HEK293T (cell line): Measurements from ENCODE around the gene COQ4.
A peak's percentile ranks its signal among the peaks of the same experiment; 100 is the strongest.

Source experiments
- CTCF ChIA-PET: fragments of 350-600 bp; formaldehyde crosslinking; extraction: SDS; loops from one replicate; lab custom pipeline; 2021; ENCODE audit warnings: antibody characterized with exemption, inconsistent platforms; lab: Yijun Ruan, JAX
- POLR2A ChIA-PET: fragments of 350-600 bp; formaldehyde crosslinking; extraction: SDS; loops from one replicate; lab custom pipeline; 2020; ENCODE audit warnings: antibody characterized with exemption, inconsistent platforms; lab: Yijun Ruan, JAX
- DNase-seq: peaks from one replicate; pipeline ENCODE4 v3.0.0; 2012; ENCODE audit warnings: mixed read lengths; ENCODE audit errors: extremely low spot score
- ARNT ChIP-seq: fragments of 450-650 bp; IDR thresholded peaks from 2 replicates; pipeline ENCODE4 v1.6.1; 2017; ENCODE audit warnings: mild to moderate bottlenecking
- BHLHE40 ChIP-seq: fragments of 450-650 bp; IDR thresholded peaks from 2 replicates; pipeline ENCODE4 v1.6.1; 2016; ENCODE audit warnings: mild to moderate bottlenecking, moderate library complexity, borderline replicate concordance
- CTBP1 ChIP-seq: fragments of 450-650 bp; IDR thresholded peaks from 2 replicates; pipeline ENCODE4 v1.6.1; 2016; ENCODE audit warnings: borderline replicate concordance
- ELF4 ChIP-seq: fragments of 450-650 bp; IDR thresholded peaks from 2 replicates; pipeline ENCODE4 v1.6.1; 2017; ENCODE audit warnings: antibody characterized with exemption
- FOXA1 ChIP-seq: fragments of 450-650 bp; IDR thresholded peaks from 2 replicates; pipeline ENCODE4 v1.6.1; 2016; ENCODE audit warnings: mild to moderate bottlenecking
- FOXK2 ChIP-seq: fragments of 450-650 bp; IDR thresholded peaks from 2 replicates; pipeline ENCODE4 v1.6.1; 2016; ENCODE audit warnings: mild to moderate bottlenecking
- FOXM1 ChIP-seq: fragments of 450-650 bp; IDR thresholded peaks from 2 replicates; pipeline ENCODE4 v1.6.1; 2017; ENCODE audit warnings: mild to moderate bottlenecking, borderline replicate concordance
- HDGF ChIP-seq: fragments of 450-650 bp; IDR thresholded peaks from 2 replicates; pipeline ENCODE4 v1.6.1; 2017; ENCODE audit warnings: antibody characterized with exemption, borderline replicate concordance
- L3MBTL2 ChIP-seq: fragments of 450-650 bp; conservative IDR thresholded peaks from 2 replicates; pipeline ENCODE4 v1.6.1; 2016; ENCODE audit warnings: mild to moderate bottlenecking
- LEF1 ChIP-seq: fragments of 450-650 bp; IDR thresholded peaks from 2 replicates; pipeline ENCODE4 v1.6.1; 2017; ENCODE audit warnings: mild to moderate bottlenecking, borderline replicate concordance
- NFRKB ChIP-seq: fragments of 450-650 bp; IDR thresholded peaks from 2 replicates; pipeline ENCODE4 v1.6.1; 2016; ENCODE audit warnings: mild to moderate bottlenecking, moderate library complexity
- SP1 ChIP-seq: fragments of 450-650 bp; IDR thresholded peaks from 2 replicates; pipeline ENCODE4 v1.6.1; 2017
- SUZ12 ChIP-seq: fragments of 450-650 bp; IDR thresholded peaks from 2 replicates; pipeline ENCODE4 v1.6.1; 2016; ENCODE audit warnings: mild to moderate bottlenecking
- TARDBP ChIP-seq: fragments of 450-650 bp; IDR thresholded peaks from 2 replicates; pipeline ENCODE4 v1.6.1; 2016
- ZNF384 ChIP-seq: fragments of 450-650 bp; IDR thresholded peaks from 2 replicates; pipeline ENCODE4 v1.6.1; 2016
- TF ChIP-seq, protein P1 (sequence below): fragments of 450-650 bp; IDR thresholded peaks from 2 replicates; pipeline ENCODE4 v1.6.1; 2016

Gene COQ4

DNA sequence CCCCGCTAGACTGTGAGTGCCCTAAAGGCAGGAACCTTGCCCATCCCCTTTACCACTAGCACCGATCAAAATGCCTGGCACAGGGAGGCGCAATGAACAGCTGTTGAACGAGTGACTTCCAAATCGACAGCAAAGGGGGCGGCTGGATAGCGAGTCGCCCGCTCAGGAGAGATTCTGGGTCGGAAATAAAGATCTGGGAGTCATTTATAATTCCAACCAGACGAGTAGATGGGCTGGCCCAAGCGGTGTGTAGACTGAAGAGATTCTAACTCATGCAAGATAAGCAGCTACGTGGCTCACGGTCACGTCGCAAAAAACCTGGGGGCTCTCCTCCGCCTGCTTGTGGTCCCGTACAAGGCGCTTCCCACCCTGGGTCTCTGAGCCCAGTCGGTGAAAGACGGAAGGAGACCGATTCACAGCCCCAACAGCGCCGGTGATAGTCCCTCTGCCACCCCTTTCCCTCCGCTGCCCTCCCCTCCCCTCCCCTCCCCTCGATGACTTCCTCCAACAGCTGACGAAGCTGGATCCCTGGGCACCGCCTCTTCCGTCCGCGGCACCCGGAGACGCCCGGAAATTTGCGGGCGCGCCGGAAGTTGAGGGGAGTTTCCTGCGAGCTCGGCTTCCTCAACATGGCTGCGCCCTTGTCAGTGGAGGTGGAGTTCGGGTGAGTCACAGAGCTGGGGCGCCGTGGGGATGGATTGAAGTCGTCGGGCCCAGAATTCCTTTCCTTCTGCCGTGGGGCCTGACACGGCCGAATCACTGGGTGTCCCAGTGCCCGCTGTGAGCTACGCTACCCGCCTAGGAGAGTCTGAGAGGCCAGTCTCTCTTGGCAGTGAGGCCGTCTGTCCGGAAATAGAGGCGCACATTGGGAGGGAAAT is 48.4 kb downstream of the COQ4 start, which contains the start of gene URM1:
Gene URM1, plus strand, starts transcription at position 623 of the 878 bp plus-strand sequence. Its CDS starts 7 bp downstream, at position 630.
- TF ChIP-seq NFRKB = no peak
- TF ChIP-seq ELF4 = peak; percentile 42

DNA sequence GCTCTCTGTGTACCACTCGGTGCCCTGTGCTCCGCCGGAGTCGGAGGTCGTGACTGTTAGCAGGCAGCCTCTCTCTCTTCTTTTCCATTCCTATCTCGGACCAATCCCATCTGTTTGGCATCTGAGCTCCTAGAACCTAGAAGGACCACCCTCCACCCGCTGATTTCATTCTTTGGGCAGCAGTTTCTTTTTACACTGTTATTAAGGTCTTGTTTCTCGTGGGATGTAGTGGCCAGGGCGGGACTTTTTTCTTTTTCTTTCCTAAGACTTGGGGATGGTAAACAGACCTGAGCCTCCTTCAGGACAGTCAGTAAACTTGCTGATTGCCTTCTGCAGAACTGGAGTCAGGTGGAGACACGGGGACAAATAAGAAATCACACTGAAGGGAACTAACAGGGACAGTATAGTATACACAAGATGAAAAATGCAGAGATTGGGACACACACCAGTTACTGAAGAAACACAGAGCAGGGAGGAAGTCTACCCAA is 49.0 kb downstream of the COQ4 start:
- CTCF ChIA-PET = interaction anchor here (0.9 to 1.0 kb wide), 2 partner anchors 11 to 30 kb away, joined by 4 to 6 read pairs; no protein-coding TSS in a partner anchor
- DNase-seq = no peak
- no peak for TF ChIP-seq FOXK2
- no peak for TF ChIP-seq NFRKB
- TF ChIP-seq SUZ12 = no peak
- no peak for TF ChIP-seq ARNT
- TF ChIP-seq, protein P1, sequence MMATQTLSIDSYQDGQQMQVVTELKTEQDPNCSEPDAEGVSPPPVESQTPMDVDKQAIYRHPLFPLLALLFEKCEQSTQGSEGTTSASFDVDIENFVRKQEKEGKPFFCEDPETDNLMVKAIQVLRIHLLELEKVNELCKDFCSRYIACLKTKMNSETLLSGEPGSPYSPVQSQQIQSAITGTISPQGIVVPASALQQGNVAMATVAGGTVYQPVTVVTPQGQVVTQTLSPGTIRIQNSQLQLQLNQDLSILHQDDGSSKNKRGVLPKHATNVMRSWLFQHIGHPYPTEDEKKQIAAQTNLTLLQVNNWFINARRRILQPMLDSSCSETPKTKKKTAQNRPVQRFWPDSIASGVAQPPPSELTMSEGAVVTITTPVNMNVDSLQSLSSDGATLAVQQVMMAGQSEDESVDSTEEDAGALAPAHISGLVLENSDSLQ = no peak
- no peak for TF ChIP-seq BHLHE40
- no peak for TF ChIP-seq LEF1
- no peak for TF ChIP-seq ZNF384
- TF ChIP-seq TARDBP = no peak
- TF ChIP-seq FOXA1 = no peak
- TF ChIP-seq CTBP1 = no peak
- TF ChIP-seq ELF4 = no peak
- POLR2A ChIA-PET = interaction anchor here (0.9 to 2.3 kb wide), 12 partner anchors 10 to 158 kb away, joined by 3 to 18 read pairs (median 4); partner anchors contain the start of genes CERCAM, GOLGA2 and SWI5

More for the DNA sequence above, 48.4 kb downstream of the COQ4 start, which contains the start of gene URM1:
- ChIA-PET POLR2A (interaction anchor here (0.6 to 2.3 kb wide), 15 partner anchors 9 to 209 kb away, joined by 3 to 18 read pairs (median 4); partner anchors contain the start of genes CERCAM, GOLGA2 and SWI5), CTCF (interaction anchor here (0.5 to 1.1 kb wide), 4 partner anchors 9 to 213 kb away, joined by 4 to 6 read pairs (median 4); no protein-coding TSS in a partner anchor)
- peak; percentile 98 for DNase-seq

DNA sequence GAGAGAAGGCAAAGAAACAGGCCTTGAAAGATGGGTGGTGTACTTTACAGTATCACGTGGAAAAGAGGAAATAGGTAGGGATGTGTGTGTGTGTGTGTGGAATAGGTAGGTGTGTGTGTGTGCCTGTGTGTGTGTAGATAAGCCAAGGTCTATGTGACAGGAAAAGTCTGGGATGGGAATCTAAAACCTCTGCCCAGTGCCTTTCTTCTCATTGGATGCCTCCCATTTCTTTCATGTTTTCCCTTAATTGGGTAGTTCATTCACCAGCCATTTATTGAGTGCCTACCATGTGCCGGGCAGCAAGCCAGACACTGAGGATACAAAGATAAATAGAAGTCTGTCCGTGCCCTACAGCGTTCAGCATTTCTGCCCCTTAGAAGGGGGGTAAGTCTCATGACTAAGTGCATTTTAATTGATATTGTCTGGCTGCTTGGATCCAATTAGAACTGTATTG is 49.6 kb downstream of the COQ4 start:
- ChIA-PET POLR2A (interaction anchor here (1.3 to 2.3 kb wide), 8 partner anchors 11 to 158 kb away, joined by 3 to 18 read pairs (median 6); partner anchors contain the start of genes CERCAM, GOLGA2 and SWI5), CTCF (no interaction called here)
- no peak for DNase-seq
- TF ChIP-seq FOXA1 (no peak), TARDBP (no peak), SUZ12 (no peak), BHLHE40 (no peak), NFRKB (no peak), ARNT (no peak), FOXM1 (no peak), ELF4 (no peak), L3MBTL2 (no peak), ZNF384 (no peak), LEF1 (no peak), HDGF (no peak), SP1 (no peak)

DNA sequence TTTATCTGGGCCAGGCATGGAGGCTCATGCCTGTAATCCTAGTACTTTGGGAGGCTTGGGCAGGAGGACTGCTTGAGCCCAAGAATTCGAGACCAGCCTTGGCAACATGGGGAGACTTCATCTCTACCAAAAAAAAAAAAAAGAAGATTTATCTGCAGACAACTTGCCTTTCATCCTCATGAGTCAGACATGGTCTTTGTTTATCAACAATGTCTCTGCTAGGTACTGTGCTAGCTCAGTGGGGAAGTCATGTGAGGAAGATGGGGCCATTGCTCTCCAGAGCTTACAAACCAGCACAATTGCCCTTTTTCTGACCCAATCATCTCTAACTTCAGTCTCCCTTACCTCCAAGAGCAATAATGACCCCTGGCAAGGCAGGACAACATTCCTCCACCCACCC is 50.1 kb downstream of the COQ4 start:
- TF ChIP-seq L3MBTL2 (no peak), LEF1 (no peak), NFRKB (no peak), FOXA1 (no peak), FOXK2 (no peak), HDGF (no peak), FOXM1 (no peak)
- TF ChIP-seq, protein P1 = no peak
- CTCF ChIA-PET = no interaction called here
- POLR2A ChIA-PET = interaction anchor here (2.3 kb wide), 1 partner anchor 11 kb away, joined by 18 read pairs; no protein-coding TSS in a partner anchor
- DNase-seq = no peak

DNA sequence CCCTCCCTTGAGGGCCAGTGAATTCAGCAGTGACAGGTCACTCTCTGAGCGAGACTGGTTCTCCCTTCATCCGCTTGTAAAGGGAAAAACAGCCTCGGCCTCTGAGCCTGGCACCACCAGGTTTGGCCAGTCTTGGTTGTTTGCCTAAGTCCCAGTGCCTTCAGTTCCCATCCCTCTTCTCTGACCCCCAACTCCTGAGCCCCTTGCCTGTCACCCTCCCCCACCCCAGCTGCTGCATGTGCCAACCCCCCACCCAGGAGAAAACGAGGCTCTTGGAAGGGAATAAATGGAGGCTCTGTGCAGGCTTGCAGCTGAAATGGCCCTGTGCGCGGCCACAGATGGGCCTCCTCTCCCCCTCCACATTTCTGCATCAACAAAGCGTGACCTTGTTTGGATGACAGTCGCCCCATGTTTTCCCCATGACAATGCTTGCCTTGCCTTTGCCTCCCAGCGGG is 51.6 kb downstream of the COQ4 start:
- DNase-seq = no peak
- ChIA-PET CTCF (no interaction called here), POLR2A (no interaction called here)
- TF ChIP-seq LEF1 = no peak
- TF ChIP-seq FOXM1 = no peak
- TF ChIP-seq ELF4 = no peak
- TF ChIP-seq SP1 = no peak
- TF ChIP-seq SUZ12 = no peak
- TF ChIP-seq L3MBTL2 = no peak
- no peak for TF ChIP-seq FOXA1
- TF ChIP-seq CTBP1 = no peak
- TF ChIP-seq NFRKB = no peak
- TF ChIP-seq, protein P1 = no peak

DNA sequence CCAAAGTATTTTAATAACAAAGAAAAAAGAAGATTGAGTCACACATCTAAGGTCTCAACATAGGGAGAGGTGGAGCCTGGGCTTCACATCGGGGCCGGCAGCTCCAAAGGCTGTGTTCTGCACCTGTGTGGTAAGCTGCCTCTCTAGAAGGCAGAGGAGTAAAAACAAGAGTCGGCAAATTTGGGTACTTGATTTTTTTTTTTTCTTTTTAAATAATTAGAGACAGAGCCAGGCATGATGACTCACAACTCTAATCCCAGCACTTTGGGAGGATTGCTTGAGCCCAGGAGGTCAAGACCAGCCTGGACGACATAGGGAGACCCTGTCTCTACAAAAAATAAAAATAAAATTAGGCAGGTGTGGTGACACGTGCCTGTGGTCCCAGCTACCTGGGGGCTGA is 53.2 kb downstream of the COQ4 start:
- ChIA-PET CTCF (no interaction called here), POLR2A (no interaction called here)
- DNase-seq = no peak
- TF ChIP-seq NFRKB = no peak
- TF ChIP-seq SP1 = no peak
- TF ChIP-seq BHLHE40 = no peak
- no peak for TF ChIP-seq ARNT
- TF ChIP-seq FOXK2 = no peak
- TF ChIP-seq, protein P1 = no peak
- TF ChIP-seq SUZ12 = no peak
- TF ChIP-seq FOXM1 = no peak
- no peak for TF ChIP-seq HDGF
- no peak for TF ChIP-seq ZNF384
- no peak for TF ChIP-seq L3MBTL2
- TF ChIP-seq TARDBP = no peak
